AG09309 (cell line): ENCODE results near the gene BSND.

Experiments used
- DNase-seq: peaks from one replicate; pipeline ENCODE4 v3.0.0-alpha.2; 2010; ENCODE audit warnings: low read depth
- H3K4me3 ChIP-seq: 2 replicates; pipeline ENCODE4 v1.5.1; 2011; ENCODE audit warnings: mild to moderate bottlenecking, low read depth, low read length, moderate library complexity; ENCODE audit not compliant: control insufficient read depth
- CTCF ChIP-seq: IDR thresholded peaks from 2 replicates; pipeline ENCODE4 v1.5.1; 2011; ENCODE audit warnings: mild to moderate bottlenecking, low read depth, low read length, inconsistent platforms; ENCODE audit not compliant: insufficient read depth, control insufficient read depth; ENCODE audit errors: missing control alignments

BSND gene

GRCh38 chr1:55010194-55010886 lies 11.6 kb downstream of the BSND start:
- no peak overlapping the region for H3K4me3 ChIP-seq
- no peak for DNase-seq
- no peak for TF ChIP-seq CTCF

GRCh38 chr1:55010887-55011217 lies 12.1 kb downstream of the BSND start:
- H3K4me3 ChIP-seq, result no peak overlapping the region
- no peak for DNase-seq
- TF ChIP-seq CTCF, result no peak

- H3K4me3 ChIP-seq, result no peak overlapping the region
- DNase-seq, result no peak
- no peak for TF ChIP-seq CTCF
Measured at GRCh38 chr1:55012661-55013060, 13.9 kb downstream of the BSND start.

- H3K4me3 ChIP-seq, result no peak overlapping the region
- no peak for TF ChIP-seq CTCF
- DNase-seq, result no peak
Measured at GRCh38 chr1:55015123-55015522, 16.4 kb downstream of the BSND start.

GRCh38 chr1:55015731-55016620 lies 17.2 kb downstream of the BSND start:
- TF ChIP-seq CTCF, result no peak
- DNase-seq, result no peak
- H3K4me3 ChIP-seq, result no peak overlapping the region

- no peak for DNase-seq
- no peak for TF ChIP-seq CTCF
- no peak overlapping the region for H3K4me3 ChIP-seq
Measured at GRCh38 chr1:55018395-55018794, 19.7 kb downstream of the BSND start.
